Limb (tissue), 2 donors: ENCODE measurements around the gene ATP8B1.
"Not testable (repeated sequence)": the region's sequence is repeated elsewhere in the genome, so short reads cannot be mapped to it uniquely, and the experiment has no call there.

Source experiments
- DNase-seq, 2 donors: peaks; one replicate each; pipeline ENCODE4 v3.0.0-alpha.2; 2016; ENCODE audit errors: extremely low spot score in 2 of 2

The ATP8B1 gene

GRCh38 chr18:57670046-57670445 is 133.1 kb downstream of the ATP8B1 start:
- no peak for DNase-seq

- DNase-seq, result no peak
Measured at GRCh38 chr18:57668021-57668420, 135.1 kb downstream of the ATP8B1 start.

DNA sequence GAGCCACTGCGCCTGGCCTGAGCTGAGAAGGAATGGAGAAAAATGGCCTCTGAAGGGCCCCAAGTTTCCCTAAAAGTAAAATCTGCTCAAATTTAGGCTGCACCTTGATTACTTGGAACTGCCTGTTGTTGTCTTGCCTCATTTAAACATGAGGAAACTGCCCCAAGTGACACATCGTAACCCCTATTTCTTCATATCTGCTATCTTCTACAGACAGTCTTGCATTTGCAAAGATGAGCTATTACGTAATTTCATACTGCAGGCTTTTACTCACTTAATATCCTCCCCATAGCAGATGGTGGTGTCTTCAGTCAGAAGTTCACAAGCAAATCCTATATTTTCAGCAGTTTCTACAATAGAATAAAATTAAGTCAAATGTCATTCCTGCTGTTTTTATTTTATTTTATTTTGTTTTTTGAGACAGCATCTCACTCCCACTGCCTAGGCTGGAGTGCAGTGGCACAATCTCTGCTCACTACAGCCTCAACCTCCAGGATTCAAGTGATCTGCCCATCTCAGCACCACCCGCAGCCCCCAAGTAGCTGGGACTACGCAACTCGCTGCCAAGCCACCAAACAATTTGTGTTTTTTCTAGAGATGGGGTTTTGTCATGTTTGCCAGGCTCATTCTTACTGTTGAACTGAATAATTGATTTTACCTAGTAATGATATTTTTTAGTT is 136.2 kb downstream of the ATP8B1 start:
- no peak for DNase-seq

- no peak for DNase-seq
Measured at GRCh38 chr18:57664568-57665165, 138.4 kb downstream of the ATP8B1 start.

DNA sequence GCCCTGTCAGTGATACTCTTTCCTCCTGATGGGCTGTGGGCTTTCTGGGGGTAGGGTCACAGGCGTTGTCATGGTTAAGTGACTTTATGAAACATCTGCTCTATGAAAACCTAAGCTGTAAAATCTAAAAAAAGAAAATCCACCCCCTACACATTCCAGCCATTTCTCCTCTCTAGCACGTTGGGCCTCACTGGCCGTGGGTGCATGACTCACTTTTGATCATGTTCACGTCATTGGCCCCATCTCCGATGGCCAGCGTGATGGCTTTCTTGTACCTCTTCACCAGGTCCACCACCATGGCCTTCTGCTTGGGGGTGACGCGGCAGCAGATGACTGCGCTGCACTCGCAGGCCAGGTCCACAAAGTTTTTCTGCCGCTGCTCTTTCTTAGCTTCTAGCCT is 142.2 kb downstream of the ATP8B1 start:
- DNase-seq, result no peak

DNA sequence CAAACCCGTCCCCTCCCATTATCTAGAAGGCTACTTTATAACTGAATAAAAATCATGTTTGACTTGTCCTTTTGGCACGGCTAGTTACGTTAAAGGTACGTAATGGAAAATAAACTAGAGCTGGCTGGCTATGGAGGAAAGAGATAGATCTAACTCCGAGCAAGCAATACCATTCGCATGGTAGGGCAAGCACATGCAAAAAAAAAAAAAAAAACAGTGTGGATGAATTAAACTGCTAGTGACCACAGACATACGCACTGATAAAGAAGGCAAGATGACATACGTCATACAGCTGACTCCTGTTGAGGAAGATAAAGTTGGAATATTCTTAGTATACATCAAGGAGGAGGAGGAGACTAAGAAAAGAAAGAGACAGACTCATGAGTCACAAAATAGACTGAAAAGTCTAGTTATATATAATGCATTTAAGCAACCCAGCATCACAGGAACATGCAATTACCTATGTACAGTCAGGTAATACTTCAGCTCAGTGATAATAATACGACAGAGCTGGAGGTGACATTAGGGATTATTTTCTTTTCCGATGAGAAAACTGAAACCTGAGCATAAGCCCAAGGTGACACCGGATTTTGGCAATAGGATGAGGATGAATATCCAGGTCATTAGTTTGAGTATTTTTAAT is 143.5 kb downstream of the ATP8B1 start:
- no peak for DNase-seq

DNA sequence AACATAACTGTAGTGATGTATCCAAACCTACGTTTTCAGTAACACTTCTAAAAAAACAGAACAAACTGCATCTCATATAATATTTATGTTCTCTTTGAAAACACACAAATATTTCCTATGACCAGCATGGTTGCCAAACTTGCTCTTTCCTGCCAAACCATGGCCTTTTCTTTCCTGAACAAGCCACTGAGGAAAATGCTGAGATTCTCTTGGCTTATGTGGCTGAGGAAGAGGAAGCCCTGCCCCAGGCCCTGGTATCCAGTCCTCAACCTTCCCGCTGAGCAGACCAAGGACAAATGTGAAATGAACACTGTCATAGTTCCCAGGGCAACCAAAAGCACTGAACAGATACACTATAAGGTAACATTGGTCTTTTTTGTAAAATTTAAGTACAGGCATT is 145.6 kb downstream of the ATP8B1 start:
- DNase-seq, result no peak

- no peak for DNase-seq
Measured at GRCh38 chr18:57655740-57656139, 147.4 kb downstream of the ATP8B1 start.

GRCh38 chr18:57651914-57652313 is 151.2 kb downstream of the ATP8B1 start:
- DNase-seq, result no peak

GRCh38 chr18:57649556-57650500 is 153.3 kb downstream of the ATP8B1 start:
- DNase-seq, result no peak

DNA sequence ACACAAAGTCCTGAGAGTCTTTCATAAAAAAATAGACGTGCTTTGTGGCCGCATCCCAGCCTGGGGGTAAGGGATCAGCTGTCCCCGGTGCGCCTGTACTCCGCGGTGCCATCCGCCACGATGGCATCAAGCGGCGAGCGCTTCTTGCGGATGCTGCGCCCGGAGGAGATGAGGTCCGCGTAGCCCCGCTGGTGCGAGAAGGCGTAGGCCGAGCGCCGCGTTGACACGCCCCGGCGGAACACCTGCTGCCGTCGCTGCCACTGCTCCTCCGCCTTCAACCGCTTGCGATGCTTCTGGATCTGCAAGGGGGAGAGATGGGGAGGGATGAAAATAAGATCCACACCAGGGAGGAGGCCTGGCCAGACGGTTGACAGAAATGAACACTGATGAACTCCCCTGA is 154.7 kb downstream of the ATP8B1 start:
- DNase-seq, result no peak

DNA sequence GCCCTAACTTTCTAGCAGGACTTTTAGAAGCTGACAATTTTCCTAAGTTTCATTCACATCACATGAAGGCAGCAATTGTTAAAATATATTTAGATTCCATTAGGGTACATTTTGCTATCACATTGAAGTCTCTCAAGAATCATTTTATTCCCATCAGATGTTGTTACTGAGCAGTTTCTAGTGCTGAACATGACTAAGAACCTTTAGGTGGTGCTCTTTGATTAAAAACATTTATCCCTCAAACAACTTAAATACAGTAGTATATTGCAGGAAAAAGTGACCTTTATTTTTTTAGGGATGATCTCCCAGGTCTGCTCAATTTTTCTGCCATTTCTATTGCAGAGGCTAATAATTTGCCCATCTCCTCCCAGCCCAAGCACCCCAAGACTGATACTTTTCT is 158.6 kb downstream of the ATP8B1 start:
- no peak for DNase-seq

- DNase-seq, result not testable (repeated sequence)
Measured at GRCh38 chr18:57643726-57644125, 159.4 kb downstream of the ATP8B1 start.

DNA sequence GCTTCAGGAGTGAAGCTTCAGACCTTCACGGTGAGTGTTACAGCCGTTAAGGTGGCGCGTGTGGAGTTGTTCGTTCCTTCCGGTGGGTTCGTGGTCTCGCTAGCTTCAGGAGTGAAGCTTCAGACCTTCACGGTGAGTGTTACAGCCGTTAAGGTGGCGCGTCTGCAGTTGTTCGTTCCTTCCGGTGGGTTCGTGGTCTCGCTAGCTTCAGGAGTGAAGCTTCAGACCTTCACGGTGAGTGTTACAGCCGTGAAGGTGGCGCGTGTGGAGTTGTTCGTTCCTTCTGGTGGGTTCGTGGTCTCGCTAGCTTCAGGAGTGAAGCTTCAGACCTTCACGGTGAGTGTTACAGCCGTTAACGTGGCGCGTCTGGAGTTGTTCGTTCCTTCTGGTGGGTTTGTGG is 160.7 kb downstream of the ATP8B1 start:
- not testable (repeated sequence) for DNase-seq

GRCh38 chr18:57640749-57641148 is 162.4 kb downstream of the ATP8B1 start:
- DNase-seq, result no peak

DNA sequence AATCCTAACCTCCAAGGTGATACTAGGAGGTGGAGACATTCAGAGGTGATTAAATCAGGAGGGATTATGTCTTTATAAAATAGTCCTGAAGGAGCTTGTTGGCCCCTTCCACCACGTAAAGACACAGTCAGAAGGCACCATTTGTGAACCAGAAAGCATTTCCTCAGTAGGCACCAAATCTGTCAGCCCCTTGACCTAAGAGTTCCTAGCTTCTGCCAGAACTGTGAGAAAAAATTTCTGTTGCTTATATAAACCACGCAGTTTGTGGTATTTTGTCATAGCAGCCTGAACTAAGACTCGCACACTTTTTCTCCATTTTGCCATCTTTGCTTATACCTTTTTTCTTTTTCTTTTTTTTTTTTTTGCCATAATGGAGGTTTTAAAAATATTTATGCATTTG is 162.9 kb downstream of the ATP8B1 start:
- no peak for DNase-seq

- peak in 1 of 2 donors; percentile 54 for DNase-seq
Measured at GRCh38 chr18:57635003-57635822, 167.9 kb downstream of the ATP8B1 start.

- DNase-seq, result no peak
Measured at GRCh38 chr18:57631697-57632096, 171.4 kb downstream of the ATP8B1 start.

DNA sequence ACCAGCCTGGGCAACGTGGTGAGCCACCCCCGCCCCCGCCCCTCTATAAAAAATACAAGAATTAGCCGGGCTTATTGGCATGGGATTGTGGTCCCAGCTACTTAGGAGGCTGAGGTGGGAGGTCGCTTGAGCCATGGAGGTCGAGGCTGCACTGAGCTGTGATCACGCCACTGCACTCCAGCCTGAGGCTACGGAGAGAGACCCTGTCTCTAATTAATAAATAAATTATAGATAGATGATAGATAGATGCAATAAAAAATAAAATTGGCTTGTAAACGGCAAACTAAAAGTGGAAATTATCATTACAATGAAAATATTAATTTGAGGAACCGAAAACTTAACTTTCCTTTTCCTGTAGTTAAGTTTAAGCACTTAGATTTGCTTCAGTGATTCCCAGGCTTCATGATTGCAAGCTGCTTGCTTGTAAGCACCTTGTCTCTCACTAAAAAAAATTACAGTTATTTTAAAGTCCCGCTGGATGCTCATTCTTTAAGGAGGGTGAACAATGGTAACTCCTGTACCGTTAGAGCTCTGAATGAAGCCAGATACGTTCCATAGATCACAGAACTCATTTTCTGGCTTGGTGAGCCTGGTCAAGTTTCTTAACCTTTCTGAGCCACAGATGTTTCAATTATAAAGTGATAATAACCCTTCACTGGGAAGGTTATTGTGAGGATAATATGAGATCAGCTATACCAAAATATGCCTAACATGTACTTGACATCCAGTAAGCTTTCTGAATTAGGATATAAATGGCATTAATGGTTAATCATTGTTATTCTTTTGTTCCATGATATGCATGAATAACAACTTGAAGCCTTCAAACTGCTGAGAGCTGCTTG is 172.1 kb downstream of the ATP8B1 start:
- DNase-seq, result no peak
